ENCODE measurements around the gene GRPEL2. TPM values are rescaled to one million over a fixed set of nuclear protein-coding genes. Genes with fewer than 3 reads are reported as not detected.

The GRPEL2 gene
- polyA plus RNA-seq, 1 experiment: 17.1 TPM

DNA sequence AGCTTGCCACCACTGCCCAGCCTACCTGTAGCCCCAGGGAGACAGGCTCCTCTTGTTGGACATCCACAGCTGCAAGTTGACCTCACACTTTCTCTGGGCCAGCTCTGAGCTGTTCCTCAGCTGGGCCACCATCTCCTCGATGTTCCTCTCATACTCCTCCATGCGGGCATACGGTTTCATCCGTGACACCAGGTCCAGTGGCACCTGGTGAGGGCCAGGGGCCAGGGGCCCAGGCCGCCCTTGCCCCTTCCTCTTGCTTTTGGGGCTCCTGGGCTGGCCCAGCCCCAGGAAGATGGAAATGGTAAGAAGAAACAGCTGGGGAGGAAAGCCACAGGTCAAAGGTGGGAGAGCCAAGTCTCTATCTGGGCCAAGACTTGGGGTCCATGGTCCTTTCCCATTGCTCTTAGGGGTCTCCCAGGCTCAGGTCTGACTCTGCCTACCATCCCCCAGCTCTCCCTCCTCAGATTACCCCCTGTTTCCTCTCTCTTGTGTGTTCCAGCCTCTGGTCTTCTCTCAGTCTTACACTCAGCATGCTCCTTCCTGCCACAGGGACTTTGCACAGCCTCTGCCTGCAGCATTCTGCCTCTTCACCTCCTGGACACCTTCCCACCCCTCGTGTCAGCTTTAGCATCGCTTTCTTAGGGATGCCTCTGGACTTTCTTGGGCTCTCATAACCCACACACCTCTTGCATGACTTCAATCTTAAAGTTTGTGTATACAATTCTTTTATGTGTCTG is 31.6 kb downstream of the GRPEL2 start:
- POLR2A ChIA-PET: no interaction called here

DNA sequence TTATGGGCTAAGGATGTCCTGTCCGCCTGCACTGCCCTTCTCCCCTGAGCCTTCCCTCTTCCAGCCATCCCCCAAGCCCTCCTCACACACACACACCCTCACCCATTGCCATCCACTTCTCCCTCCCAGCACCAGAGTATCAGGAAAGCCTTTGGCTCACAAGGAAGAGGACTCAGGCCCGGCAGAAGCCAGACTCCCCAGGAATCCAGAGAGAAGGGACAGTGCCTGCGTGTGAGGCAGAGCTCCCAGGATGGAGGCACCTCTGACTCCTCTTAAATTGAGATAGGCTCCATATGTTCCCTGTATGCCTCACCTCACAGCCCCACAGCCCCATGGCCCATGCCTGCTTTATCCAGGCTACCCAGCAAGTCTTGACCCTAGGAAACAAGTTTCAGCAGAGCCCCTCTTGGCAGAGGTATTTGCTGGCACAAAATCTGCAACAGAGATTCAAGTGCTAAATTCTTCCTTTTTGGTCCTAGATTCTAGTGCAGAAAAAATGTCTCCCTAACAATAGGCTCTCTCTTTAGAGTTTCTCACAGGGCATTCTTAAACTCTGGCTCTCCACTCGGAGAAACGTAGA is 33.0 kb downstream of the GRPEL2 start:
- Histone ChIP-seq H3K4me3 (ENCODE audit: low read depth, low read length) (no peak overlapping the region), H3K36me3 (ENCODE audit: control insufficient read depth, insufficient read depth, low read length) (no peaks in the 10 kb centered on the region), H3K27me3 (ENCODE audit: control insufficient read depth, insufficient read depth, low read length) (peaks cover 1% of the 10 kb centered on the region; the same call in 1 of the 2 replicates)
- no peak for DNase-seq (ENCODE audit: low read depth)
- TF ChIP-seq, protein P1, sequence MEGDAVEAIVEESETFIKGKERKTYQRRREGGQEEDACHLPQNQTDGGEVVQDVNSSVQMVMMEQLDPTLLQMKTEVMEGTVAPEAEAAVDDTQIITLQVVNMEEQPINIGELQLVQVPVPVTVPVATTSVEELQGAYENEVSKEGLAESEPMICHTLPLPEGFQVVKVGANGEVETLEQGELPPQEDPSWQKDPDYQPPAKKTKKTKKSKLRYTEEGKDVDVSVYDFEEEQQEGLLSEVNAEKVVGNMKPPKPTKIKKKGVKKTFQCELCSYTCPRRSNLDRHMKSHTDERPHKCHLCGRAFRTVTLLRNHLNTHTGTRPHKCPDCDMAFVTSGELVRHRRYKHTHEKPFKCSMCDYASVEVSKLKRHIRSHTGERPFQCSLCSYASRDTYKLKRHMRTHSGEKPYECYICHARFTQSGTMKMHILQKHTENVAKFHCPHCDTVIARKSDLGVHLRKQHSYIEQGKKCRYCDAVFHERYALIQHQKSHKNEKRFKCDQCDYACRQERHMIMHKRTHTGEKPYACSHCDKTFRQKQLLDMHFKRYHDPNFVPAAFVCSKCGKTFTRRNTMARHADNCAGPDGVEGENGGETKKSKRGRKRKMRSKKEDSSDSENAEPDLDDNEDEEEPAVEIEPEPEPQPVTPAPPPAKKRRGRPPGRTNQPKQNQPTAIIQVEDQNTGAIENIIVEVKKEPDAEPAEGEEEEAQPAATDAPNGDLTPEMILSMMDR (IDR thresholded peaks at IDR 0.05; ENCODE audit: insufficient read depth, low read depth, low read length): no peak
- ChIA-PET POLR2A (no interaction called here), CTCF (interaction anchor here (5.5 to 14.2 kb wide), 2 partner anchors 11 to 54 kb away, joined by 39 to 257 read pairs; no protein-coding TSS in a partner anchor)

More for the DNA sequence above, 31.6 kb downstream of the GRPEL2 start:
- Histone ChIP-seq H3K27me3 (ENCODE audit: control insufficient read depth, insufficient read depth, low read length) (peaks cover 1% of the 10 kb centered on the region; the same call in 1 of the 2 replicates), H3K36me3 (ENCODE audit: control insufficient read depth, insufficient read depth, low read length) (no peaks in the 10 kb centered on the region), H3K4me3 (ENCODE audit: low read depth, low read length) (no peak overlapping the region)
- TF ChIP-seq, protein P1 (IDR thresholded peaks at IDR 0.05; ENCODE audit: insufficient read depth, low read depth, low read length): no peak
- CTCF ChIA-PET: interaction anchor here (1.4 to 17.0 kb wide), 4 partner anchors 10 to 186 kb away, joined by 3 to 289 read pairs (median 148); no protein-coding TSS in a partner anchor
- DNase-seq (ENCODE audit: low read depth): no peak

DNA sequence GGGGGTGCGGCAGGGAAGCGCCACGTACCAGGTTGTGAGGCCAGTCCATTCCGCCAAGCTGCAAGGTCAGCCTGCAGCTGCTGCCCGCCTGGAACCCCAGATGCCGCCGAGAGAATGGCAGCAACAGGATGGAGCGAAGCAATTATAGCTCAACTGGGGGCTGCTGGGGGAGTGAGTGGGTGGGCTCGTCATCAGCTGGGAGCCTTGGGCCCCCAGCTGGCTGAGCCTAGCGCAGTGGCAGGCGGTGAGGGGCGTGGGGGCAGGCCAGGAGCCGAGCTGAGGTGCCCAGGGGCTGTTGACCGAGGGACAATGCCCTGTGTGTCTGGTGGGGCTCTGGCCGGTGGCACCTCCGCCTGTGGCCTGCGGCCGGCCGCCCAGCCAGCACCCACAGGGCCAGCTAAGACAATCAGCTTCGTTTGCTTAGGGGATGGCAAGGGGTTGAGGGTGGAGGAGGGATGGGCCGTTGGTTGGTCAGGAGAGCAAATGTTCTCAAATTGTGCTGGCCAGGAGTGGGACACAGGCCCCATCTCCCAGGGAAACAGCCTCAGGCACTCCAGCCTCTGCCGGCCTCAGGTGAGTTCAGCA is 34.0 kb downstream of the GRPEL2 start, which contains the start of gene IL17B:
Gene IL17B (minus strand): TSS at position 116 of the 585 bp plus-strand sequence. CDS start 67 bp downstream, at position 49.
- TF ChIP-seq, protein P1 (IDR thresholded peaks at IDR 0.05; ENCODE audit: insufficient read depth, low read depth, low read length): no peak
- no peak within 1 kb of the TSS for H3K4me3 ChIP-seq (ENCODE audit: low read depth, low read length)
- POLR2A ChIA-PET: no interaction called here
- no peaks in the 10 kb centered on the region for H3K36me3 ChIP-seq (ENCODE audit: control insufficient read depth, insufficient read depth, low read length)
- CTCF ChIA-PET: interaction anchor here (0.8 to 14.2 kb wide), 6 partner anchors 8 to 110 kb away, joined by 3 to 257 read pairs (median 3); no protein-coding TSS in a partner anchor
- DNase-seq (ENCODE audit: low read depth): no peak
- H3K27me3 ChIP-seq (ENCODE audit: control insufficient read depth, insufficient read depth, low read length): peaks cover 1% of the 10 kb centered on the region; the same call in 1 of the 2 replicates

DNA sequence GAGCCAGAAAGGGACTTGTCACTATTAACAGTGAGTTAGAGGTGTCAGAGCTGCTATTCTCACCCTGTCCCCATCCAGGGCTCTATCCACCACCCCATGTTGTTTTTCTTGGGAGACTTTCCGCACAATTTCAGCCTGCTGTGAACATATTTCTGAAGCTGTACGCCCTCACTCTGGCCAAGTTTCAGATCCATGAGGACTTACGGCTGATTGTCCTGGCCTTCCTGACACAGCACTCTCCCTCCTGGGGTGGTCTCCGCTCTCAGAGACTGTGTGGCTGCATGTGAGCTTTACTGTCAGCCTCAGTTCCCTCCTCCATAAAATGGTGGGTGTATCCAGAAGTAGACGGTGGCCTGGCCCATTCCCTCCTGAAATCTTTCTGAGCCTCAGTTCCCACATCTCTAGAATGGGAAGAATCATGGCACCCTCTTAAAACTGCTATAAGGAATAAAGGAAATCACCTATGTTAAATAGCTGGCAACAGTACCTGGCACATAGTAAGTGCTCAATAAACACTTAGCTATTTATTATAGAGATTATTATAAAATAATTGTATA is 34.6 kb downstream of the GRPEL2 start:
- TF ChIP-seq, protein P1 (IDR thresholded peaks at IDR 0.05; ENCODE audit: insufficient read depth, low read depth, low read length): no peak
- Histone ChIP-seq H3K27me3 (ENCODE audit: control insufficient read depth, insufficient read depth, low read length) (peaks cover 1% of the 10 kb centered on the region; the same call in 1 of the 2 replicates), H3K36me3 (ENCODE audit: control insufficient read depth, insufficient read depth, low read length) (no peaks in the 10 kb centered on the region), H3K4me3 (ENCODE audit: low read depth, low read length) (no peak overlapping the region)
- ChIA-PET CTCF (interaction anchor here (0.6 to 14.2 kb wide), 6 partner anchors 8 to 62 kb away, joined by 3 to 257 read pairs (median 3); no protein-coding TSS in a partner anchor), POLR2A (no interaction called here)
- DNase-seq (ENCODE audit: low read depth): no peak

Data from BJ (cell line).